T-cell (primary cell): ENCODE measurements around the gene SGMS2. TPM values are rescaled to one million over a fixed set of nuclear protein-coding genes. Genes with fewer than 3 reads are reported as not detected.

Experiments used
- ATAC-seq, 4 experiments: fragments of 200-7000 bp in 3 of 4; fragments of 150-1000 bp in 1 of 4; cut with Tn5 transposase; replicated peaks in 1 of 4; 1 replicate in 3 of 4; 2 replicates in 1 of 4; pipeline ENCODE4 v1.10.0; 2021; ENCODE audit warnings: moderate library complexity in 3 of 4, mild to moderate bottlenecking in 2 of 4, moderate number of reproducible peaks in 1 of 4
- CTCF ChIA-PET, 2 donors: fragments of 300-600 bp; sonication (Branson Sonifier 250); formaldehyde crosslinking; loops; one replicate each; lab custom pipeline; 2022; ENCODE audit warnings: antibody characterized with exemption in 2 of 2; lab: Charles Lee
- POLR2A ChIA-PET, 2 donors: fragments of 300-600 bp; sonication (Branson Sonifier 250); formaldehyde crosslinking; loops; one replicate each; lab custom pipeline; 2022; ENCODE audit warnings: antibody characterized with exemption in 2 of 2; lab: Charles Lee
- DNase-seq, 35 experiments: peaks; one replicate each; pipeline versions ENCODE4 v3.0.0 to v3.0.0-alpha.2; 2013 to 2023
- H3K27ac ChIP-seq: one replicate; pipeline ENCODE4 v1.5.1; 2013; ENCODE audit warnings: low read length
- H3K27me3 ChIP-seq, 2 experiments: replicated peaks in 1 of 2; 1 replicate in 1 of 2; 2 replicates in 1 of 2; pipeline versions ENCODE4 v1.6.1 to v1.7.0; 2013; ENCODE audit warnings: low read length in 1 of 2, mixed read lengths in 1 of 2; ENCODE audit not compliant: control insufficient read depth in 2 of 2, insufficient read depth in 2 of 2; ENCODE audit errors: extremely low read depth in 1 of 2
- H3K36me3 ChIP-seq, 2 donors: 1 replicate in 1 of 2; 2 replicates in 1 of 2; pipeline versions ENCODE4 v1.6.1 to v1.7.0; 2013; ENCODE audit warnings: low read length in 1 of 2; ENCODE audit not compliant: control insufficient read depth in 2 of 2, insufficient read depth in 1 of 2; ENCODE audit errors: extremely low read depth in 1 of 2
- H3K4me1 ChIP-seq, 2 experiments: 1 replicate in 1 of 2; 2 replicates in 1 of 2; pipeline versions ENCODE4 v1.6.1 to v1.7.0; 2013; ENCODE audit warnings: low read length in 2 of 2, mixed read lengths in 1 of 2; ENCODE audit not compliant: insufficient read depth in 2 of 2, control insufficient read depth in 1 of 2; ENCODE audit errors: extremely low read depth in 1 of 2
- H3K4me3 ChIP-seq, 2 donors: 1 replicate in 1 of 2; 2 replicates in 1 of 2; pipeline versions ENCODE4 v1.5.1 to v1.7.0; 2013; ENCODE audit warnings: mild to moderate bottlenecking in 2 of 2, low read length in 1 of 2, moderate library complexity in 1 of 2; ENCODE audit not compliant: control insufficient read depth in 1 of 2; ENCODE audit errors: extremely low read depth in 1 of 2
- H3K9me3 ChIP-seq: 2 replicates; pipeline ENCODE4 v1.7.0; 2013
- H3K27ac Mint-ChIP-seq, 2 donors: one replicate each; pipeline ENCODE4 v1.8.0; 2020 to 2021; ENCODE audit warnings: mild to moderate bottlenecking in 2 of 2, mixed read lengths in 2 of 2
- H3K27me3 Mint-ChIP-seq, 2 donors: one replicate each; pipeline ENCODE4 v1.8.0; 2021 to 2022; ENCODE audit warnings: mixed read lengths in 2 of 2
- H3K36me3 Mint-ChIP-seq: one replicate; pipeline ENCODE4 v1.8.0; 2021; ENCODE audit warnings: mixed read lengths
- H3K4me1 Mint-ChIP-seq, 3 donors: one replicate each; pipeline ENCODE4 v1.8.0; 2020 to 2022; ENCODE audit warnings: mixed read lengths in 3 of 3, mild to moderate bottlenecking in 1 of 3
- H3K4me3 Mint-ChIP-seq, 3 donors: one replicate each; pipeline ENCODE4 v1.8.0; 2020 to 2022; ENCODE audit warnings: mild to moderate bottlenecking in 3 of 3, mixed read lengths in 3 of 3, moderate library complexity in 3 of 3
- H3K9me3 Mint-ChIP-seq, 3 donors: one replicate each; pipeline ENCODE4 v1.8.0; 2020 to 2022; ENCODE audit warnings: mixed read lengths in 3 of 3
- WGBS: methylation state at CpG from one replicate; pipeline ENCODE4 v1.1.5; 2013; ENCODE audit warnings: missing lambda C conversion rate; ENCODE audit not compliant: insufficient coverage; 5-methylcytosine and 5-hydroxymethylcytosine counted together
- total RNA-seq, 35 experiments: library from RNA in 6 of 35; stranded (reverse) in 6 of 35; fragments of 120-200 nt in 1 of 35; gene quantifications; one replicate each; pipeline versions ENCODE4 v1.2.1 to v1.2.4 and lab custom pipeline; 2013 to 2026

The SGMS2 gene
- total RNA-seq (under 1 TPM in 2 of 5 donors, not detected in 3; 0.25 to 0.82 TPM), total RNA-seq (lab: John Stamatoyannopoulos, UW) (0 to 3.4 (median 0.15) reads per million in 29 experiments)
- 0.35 TPM for total RNA-seq (2013)

DNA sequence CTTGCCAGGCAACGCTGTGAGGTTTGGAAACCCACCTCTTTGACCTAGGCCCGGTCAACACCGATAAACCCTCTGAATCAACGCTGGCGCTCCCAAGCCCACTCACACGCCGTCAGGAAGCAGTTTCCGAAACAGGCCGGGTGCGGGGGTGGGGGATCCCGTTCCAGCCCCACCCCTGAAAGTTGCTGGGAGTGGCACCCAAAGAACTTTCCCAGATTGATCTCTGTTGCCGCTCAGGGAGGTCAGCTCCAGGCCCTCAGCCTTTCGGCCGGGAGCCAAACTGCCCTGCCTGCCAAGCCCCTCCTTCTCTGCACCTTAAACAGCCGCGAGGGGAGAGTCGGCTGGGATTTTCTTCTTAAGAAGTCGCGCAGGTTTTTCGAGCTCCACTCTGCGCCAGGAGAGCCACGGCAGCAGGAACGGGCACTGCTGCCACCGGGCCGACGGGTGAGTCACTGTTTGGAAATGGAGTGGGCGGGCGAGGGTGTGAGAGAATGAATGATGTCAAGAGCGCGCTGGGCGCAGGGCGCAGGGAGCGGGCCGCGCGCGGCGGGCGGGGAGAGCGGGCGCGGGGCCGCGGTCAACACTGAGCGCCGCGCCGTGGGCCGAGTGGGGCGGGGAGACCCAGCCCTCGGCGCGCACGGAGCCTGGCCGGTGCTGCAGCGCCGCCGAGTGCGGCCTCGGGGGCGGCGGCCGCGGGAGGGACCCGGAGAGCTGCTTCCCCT, at the start of gene SGMS2:
Gene SGMS2, plus strand, starts transcription at position 583 of the 722 bp plus-strand sequence. CDS start 70,622 bp downstream, outside the sequence.
- Histone ChIP-seq H3K36me3 (no peaks in the 10 kb centered on the region), H3K4me1 (peaks cover 3 to 11% of the 10 kb centered on the region in 2 experiments), H3K27me3 (peaks cover 6 to 20% of the 10 kb centered on the region in 2 experiments), H3K4me3 (peak within 1 kb of the TSS in 1 of 2 donors; percentile 61), H3K9me3 (no peaks in the 10 kb centered on the region), H3K27ac (no peak within 1 kb of the TSS)
- peak in 3 of 4 experiments; percentile 15 to 51 (median 32) for ATAC-seq
- Mint-ChIP-seq H3K4me1 (peaks cover 10 to 16% (median 14%) of the 10 kb centered on the region in 3 donors), H3K9me3 (no peaks in the 10 kb centered on the region), H3K4me3 (peak within 1 kb of the TSS; percentile 67 to 74 (median 74)), H3K36me3 (no peaks in the 10 kb centered on the region), H3K27ac (no peak within 1 kb of the TSS), H3K27me3 (peaks cover 43 to 44% of the 10 kb centered on the region in 2 donors)
- peak in 14 of 35 experiments; percentile 0 to 42 (median 4) for DNase-seq
- CTCF ChIA-PET: no interaction called here
- POLR2A ChIA-PET: no interaction called here
- WGBS: 2% methylated on average over 65 of the region's 65 CpGs

DNA sequence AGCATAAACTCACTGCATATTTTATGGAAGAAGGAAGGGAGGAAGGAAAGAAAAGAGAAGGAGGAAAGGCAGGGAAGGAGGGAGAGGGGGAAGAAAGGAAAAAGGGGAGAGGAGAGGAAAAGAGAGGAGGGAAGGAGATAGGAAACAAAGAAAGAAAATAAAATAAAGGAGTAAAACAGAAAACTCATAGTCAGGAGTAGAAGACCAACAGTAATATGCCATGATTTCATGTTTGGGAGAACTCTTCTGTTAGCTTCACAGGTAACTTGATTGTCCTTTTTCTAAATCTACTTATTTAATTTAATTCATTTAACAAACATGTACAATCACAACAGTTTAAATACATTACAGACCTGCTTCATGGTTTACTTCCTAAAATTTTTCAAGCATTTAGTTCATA, 46.8 kb upstream of the SGMS2 start:
- H3K36me3 Mint-ChIP-seq: no peaks in the 10 kb centered on the region
- Histone ChIP-seq H3K9me3 (no peaks in the 10 kb centered on the region), H3K4me1 (no peaks in the 10 kb centered on the region), H3K4me3 (no peak overlapping the region), H3K27me3 (peaks cover 0 to 4% of the 10 kb centered on the region in 2 experiments), H3K27ac (no peak overlapping the region), H3K36me3 (no peaks in the 10 kb centered on the region)
- ChIA-PET POLR2A (no interaction called here), CTCF (no interaction called here)
- H3K4me1 Mint-ChIP-seq: no peaks in the 10 kb centered on the region
- no peak overlapping the region for H3K4me3 Mint-ChIP-seq
- peaks cover 3 to 13% (median 10%) of the 10 kb centered on the region in 3 donors for H3K9me3 Mint-ChIP-seq
- DNase-seq (no peak), ATAC-seq (no peak)
- peaks cover 27 to 35% of the 10 kb centered on the region in 2 donors for H3K27me3 Mint-ChIP-seq
- no peak overlapping the region for H3K27ac Mint-ChIP-seq

DNA sequence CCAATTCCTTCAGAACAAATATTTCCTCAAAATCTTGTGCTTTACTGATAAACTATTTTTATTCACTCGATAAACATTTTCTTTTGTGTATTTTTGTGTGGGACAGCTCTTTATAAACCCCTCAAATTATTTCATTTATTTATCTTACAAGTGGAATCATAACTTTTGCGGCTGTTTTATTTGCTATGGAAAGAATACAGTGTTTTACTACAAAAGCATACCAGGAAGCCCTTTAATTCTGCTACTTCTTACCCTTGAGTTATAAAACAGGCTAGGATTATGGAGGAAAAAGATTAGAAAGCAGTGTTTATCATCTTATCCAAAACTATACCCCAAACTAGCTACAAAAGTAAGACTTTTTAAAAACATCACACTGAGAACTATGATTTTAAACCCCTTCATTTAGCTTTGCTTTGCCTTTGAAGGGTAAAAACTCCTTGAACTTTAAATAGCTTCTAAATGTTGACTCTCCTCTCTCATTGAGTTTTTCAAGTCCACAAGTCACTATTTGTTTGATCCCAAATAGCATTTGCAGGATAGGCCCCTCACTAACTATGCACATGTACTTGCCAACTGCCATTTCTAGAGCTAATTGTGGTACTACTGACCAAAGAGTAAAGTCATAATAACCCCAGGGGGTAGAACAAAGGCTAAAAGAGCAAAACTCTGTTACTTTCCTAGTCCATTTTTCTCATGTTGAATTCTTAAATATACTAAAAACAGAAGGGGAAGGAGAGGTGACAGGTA, 45.8 kb upstream of the SGMS2 start:
- DNase-seq (no peak), ATAC-seq (no peak)
- Histone ChIP-seq H3K36me3 (no peaks in the 10 kb centered on the region), H3K27ac (no peak overlapping the region), H3K4me3 (no peak overlapping the region), H3K9me3 (no peaks in the 10 kb centered on the region), H3K4me1 (no peaks in the 10 kb centered on the region), H3K27me3 (peaks cover 0 to 4% of the 10 kb centered on the region in 2 experiments)
- no peak overlapping the region for H3K4me3 Mint-ChIP-seq
- H3K4me1 Mint-ChIP-seq: no peaks in the 10 kb centered on the region
- ChIA-PET CTCF (interaction anchor here in 1 of 2 donors (0.7 kb wide), 1 partner anchor 1514 kb away, joined by 3 read pairs; no protein-coding TSS in a partner anchor), POLR2A (no interaction called here)
- H3K27ac Mint-ChIP-seq: no peak overlapping the region
- H3K9me3 Mint-ChIP-seq: peaks cover 3 to 13% (median 10%) of the 10 kb centered on the region in 3 donors
- no peaks in the 10 kb centered on the region for H3K36me3 Mint-ChIP-seq
- peaks cover 27 to 31% of the 10 kb centered on the region in 2 donors for H3K27me3 Mint-ChIP-seq
- WGBS: no CpG with 5 or more reads among the region's 2 CpGs

DNA sequence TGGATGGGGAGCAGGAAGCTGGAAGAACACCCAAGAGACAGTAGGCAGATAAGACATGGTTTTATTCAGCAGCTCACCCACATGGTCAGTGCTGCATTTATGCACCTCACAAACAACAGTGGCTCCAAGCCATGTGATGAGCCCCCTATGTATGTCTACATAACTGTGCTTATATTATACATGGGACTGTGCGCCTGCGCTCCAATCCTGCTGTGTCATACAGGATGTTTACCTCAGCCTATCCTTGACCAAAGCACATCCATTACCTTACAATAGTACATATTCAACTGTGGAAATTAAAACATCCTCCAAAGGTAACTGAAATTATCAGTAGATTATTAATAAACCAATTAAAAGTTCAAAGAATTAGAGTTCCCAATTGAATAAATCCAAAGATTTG, 44.1 kb upstream of the SGMS2 start:
- Mint-ChIP-seq H3K27ac (no peak overlapping the region), H3K27me3 (peaks cover 26 to 31% of the 10 kb centered on the region in 2 donors), H3K36me3 (no peaks in the 10 kb centered on the region), H3K9me3 (peaks cover 3 to 13% (median 10%) of the 10 kb centered on the region in 3 donors), H3K4me3 (no peak overlapping the region), H3K4me1 (no peaks in the 10 kb centered on the region)
- CTCF ChIA-PET: no interaction called here
- H3K9me3 ChIP-seq: no peaks in the 10 kb centered on the region
- no peak overlapping the region for H3K27ac ChIP-seq
- no peaks in the 10 kb centered on the region for H3K36me3 ChIP-seq
- H3K4me1 ChIP-seq: no peaks in the 10 kb centered on the region
- no peak overlapping the region for H3K4me3 ChIP-seq
- 100% methylated on average over 2 of the region's 2 CpGs for WGBS
- POLR2A ChIA-PET: no interaction called here
- DNase-seq (peak in 3 of 35 experiments; percentile 0 to 8 (median 2)), ATAC-seq (no peak)
- peaks cover 0 to 4% of the 10 kb centered on the region in 2 experiments for H3K27me3 ChIP-seq

DNA sequence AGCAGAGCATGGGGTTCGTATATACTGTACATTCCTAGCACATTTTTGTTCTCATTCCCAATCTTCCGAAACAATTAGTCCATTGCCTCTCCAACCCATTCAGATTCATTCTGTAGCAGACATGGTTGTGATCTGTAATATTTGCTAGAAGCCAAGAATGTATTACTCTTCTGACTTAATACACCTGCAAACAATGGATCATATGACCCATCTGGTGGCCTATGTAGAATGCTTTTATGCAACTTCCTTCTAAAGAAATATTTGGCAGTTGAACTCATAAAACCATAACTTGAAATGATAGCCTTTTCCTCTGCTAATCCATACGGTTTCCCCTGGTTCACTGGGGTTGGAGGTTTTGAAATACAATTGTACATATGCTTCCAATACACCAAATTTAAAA, 32.8 kb upstream of the SGMS2 start:
- H3K36me3 ChIP-seq: no peaks in the 10 kb centered on the region
- no peak overlapping the region for H3K27ac ChIP-seq
- WGBS: no CpG with 5 or more reads among the region's 3 CpGs
- H3K4me1 ChIP-seq: no peaks in the 10 kb centered on the region
- ATAC-seq: no peak
- H3K36me3 Mint-ChIP-seq: no peaks in the 10 kb centered on the region
- no peaks in the 10 kb centered on the region for H3K4me1 Mint-ChIP-seq
- H3K27ac Mint-ChIP-seq: no peak overlapping the region
- H3K9me3 ChIP-seq: no peaks in the 10 kb centered on the region
- H3K9me3 Mint-ChIP-seq: peaks cover 4 to 7% (median 6%) of the 10 kb centered on the region in 3 donors
- H3K4me3 Mint-ChIP-seq: no peak overlapping the region
- peaks cover 0 to 8% of the 10 kb centered on the region in 2 experiments for H3K27me3 ChIP-seq
- peaks cover 9 to 13% of the 10 kb centered on the region in 2 donors for H3K27me3 Mint-ChIP-seq
- no peak overlapping the region for H3K4me3 ChIP-seq
- POLR2A ChIA-PET: no interaction called here
- no peak for DNase-seq
- CTCF ChIA-PET: no interaction called here

DNA sequence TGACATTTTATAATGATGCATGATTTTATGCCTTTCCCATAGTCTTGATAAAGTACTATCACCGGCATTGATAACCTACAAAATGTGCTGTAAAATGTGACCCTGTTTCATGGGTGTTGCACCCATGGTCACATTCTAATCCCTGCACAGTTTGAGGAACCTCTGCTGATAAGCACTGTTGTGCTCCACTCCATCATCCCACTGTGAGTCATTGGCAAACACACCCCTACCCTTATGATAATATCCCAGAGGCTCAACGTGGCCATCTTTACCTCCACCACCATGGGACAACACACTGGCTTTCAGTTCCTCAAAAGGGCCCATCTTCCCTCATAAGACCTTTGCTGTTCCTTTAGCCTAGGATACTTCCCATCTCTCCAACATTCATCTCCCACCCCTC, 32.0 kb upstream of the SGMS2 start:
- no peak overlapping the region for H3K4me3 Mint-ChIP-seq
- WGBS: 44% methylated on average over 1 of the region's 2 CpGs
- no peak overlapping the region for H3K4me3 ChIP-seq
- H3K27ac Mint-ChIP-seq: no peak overlapping the region
- ChIA-PET CTCF (no interaction called here), POLR2A (no interaction called here)
- no peaks in the 10 kb centered on the region for H3K36me3 ChIP-seq
- ATAC-seq: no peak
- H3K36me3 Mint-ChIP-seq: no peaks in the 10 kb centered on the region
- no peaks in the 10 kb centered on the region for H3K4me1 Mint-ChIP-seq
- no peaks in the 10 kb centered on the region for H3K9me3 ChIP-seq
- no peaks in the 10 kb centered on the region for H3K4me1 ChIP-seq
- H3K27me3 ChIP-seq: peaks cover 0 to 8% of the 10 kb centered on the region in 2 experiments
- no peak for DNase-seq
- peaks cover 9 to 18% of the 10 kb centered on the region in 2 donors for H3K27me3 Mint-ChIP-seq
- no peaks in the 10 kb centered on the region for H3K9me3 Mint-ChIP-seq
- no peak overlapping the region for H3K27ac ChIP-seq
